Measurements from ENCODE around the gene ISLR.

Gene ISLR

DNA sequence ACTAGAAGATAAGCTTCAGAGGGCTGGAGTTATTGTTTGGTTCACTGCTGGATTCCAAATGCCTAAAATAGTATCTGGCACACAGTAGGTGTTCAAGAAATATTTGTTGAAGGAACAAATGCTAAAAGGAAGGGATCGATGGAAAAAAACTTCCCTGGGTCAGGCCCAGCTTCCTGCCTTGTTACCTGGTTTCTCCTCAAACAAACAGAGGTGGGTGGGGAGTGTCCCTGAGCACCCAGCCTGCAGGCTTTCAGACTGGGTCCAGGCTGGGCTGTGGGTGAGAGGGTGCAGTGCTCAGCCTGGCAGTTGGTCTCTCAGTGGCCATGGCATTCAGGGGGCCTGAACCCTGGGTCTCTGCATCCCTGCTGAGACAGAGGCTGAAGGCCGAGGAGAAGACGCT is 43.4 kb downstream of the ISLR start:
- no peak for DNase-seq

GRCh38 chr15:74217907-74218885 is 44.7 kb downstream of the ISLR start:
- no peak for DNase-seq

- no peak for DNase-seq
Observed at GRCh38 chr15:74220475-74221248, 47.2 kb downstream of the ISLR start.

DNA sequence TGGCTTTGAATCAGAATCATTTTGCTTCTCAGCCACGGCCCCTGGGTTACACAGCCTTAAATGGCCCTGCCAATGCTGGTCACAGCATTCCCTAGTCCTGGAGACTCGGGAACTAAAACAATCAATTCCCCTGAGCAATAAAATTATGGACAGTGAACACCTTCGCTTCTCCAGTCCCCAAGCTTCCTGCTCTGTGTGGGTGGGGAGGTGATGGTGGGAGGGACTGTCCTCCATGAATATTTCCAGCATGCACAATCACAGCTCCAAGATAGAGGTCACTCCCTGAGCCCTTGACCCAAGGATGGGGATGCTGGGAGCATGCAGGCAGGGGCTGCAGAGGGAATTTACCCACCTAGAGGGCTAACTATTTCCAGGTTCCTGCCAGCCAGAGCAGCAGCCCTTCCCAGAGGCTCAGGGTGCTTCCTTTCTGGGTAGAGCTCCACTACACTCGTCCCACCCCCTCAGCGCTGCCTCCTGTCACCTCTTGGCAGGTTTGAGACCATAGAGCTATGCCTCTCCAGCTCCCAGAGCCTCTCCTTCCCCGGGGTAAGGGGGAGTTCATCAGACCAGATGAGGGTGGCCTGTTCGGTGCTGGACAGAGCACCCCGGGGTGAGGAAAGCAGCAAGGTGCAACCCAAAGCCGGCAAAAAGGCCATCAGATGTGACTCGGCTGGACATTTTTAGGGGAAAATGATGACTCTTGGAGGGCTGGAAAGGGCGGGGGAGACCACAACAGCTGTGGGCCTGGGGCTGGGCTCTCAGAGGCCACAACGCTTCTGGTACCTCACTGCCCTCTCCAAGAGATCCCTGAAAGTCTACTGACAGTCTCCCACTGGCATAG is 48.1 kb downstream of the ISLR start:
- no peak for DNase-seq

GRCh38 chr15:74222240-74223119 is 49.0 kb downstream of the ISLR start:
- no peak for DNase-seq

- no peak for DNase-seq
Observed at GRCh38 chr15:74225928-74226327, 52.4 kb downstream of the ISLR start.
